Measurements from ENCODE around the gene MCTP2.

- TF ChIP-seq POLR2A (IDR thresholded peaks at IDR 0.05; ENCODE audit: low read length) (no peak), GATA1 (IDR thresholded peaks at IDR 0.05; ENCODE audit: low read depth, low read length) (no peak)
Observed at GRCh38 chr15:94375997-94376396, 144.6 kb downstream of the MCTP2 start.
